GM12878 (cell line): ENCODE results near the gene MSS51.

Experiments
- HDGF ChIP-seq: fragments of 450-650 bp; IDR thresholded peaks from 2 replicates; pipeline ENCODE4 v1.6.1; 2016; ENCODE audit warnings: antibody characterized with exemption
- MEF2A ChIP-seq: IDR thresholded peaks from 2 replicates; pipeline ENCODE4 v1.6.1; 2011; ENCODE audit warnings: low read depth, mild to moderate bottlenecking, low read length, moderate library complexity; ENCODE audit not compliant: insufficient read depth
- NRF1 ChIP-seq: conservative IDR thresholded peaks from 2 replicates; pipeline ENCODE4 v1.6.1; 2011; ENCODE audit warnings: mild to moderate bottlenecking, low read depth, low read length, improper control_type of control experiment
- POLR2A ChIP-seq: IDR thresholded peaks from 2 replicates; pipeline ENCODE4 v1.6.1; 2011; ENCODE audit warnings: low read depth, mild to moderate bottlenecking, low read length
- POLR2AphosphoS5 ChIP-seq: IDR thresholded peaks from 2 replicates; pipeline ENCODE4 v1.6.1; 2011; ENCODE audit warnings: mild to moderate bottlenecking, low read length, inconsistent platforms
- RFX5 ChIP-seq: IDR thresholded peaks from 2 replicates; pipeline ENCODE4 v1.6.1; 2011; ENCODE audit warnings: low read depth, low read length, improper control_type of control experiment
- SIN3A ChIP-seq: IDR thresholded peaks from 2 replicates; pipeline ENCODE4 v1.6.1; 2012; ENCODE audit warnings: low read depth, low read length, improper control_type of control experiment
- SRF ChIP-seq, 2 experiments: IDR thresholded peaks; 2 replicates each; pipeline ENCODE4 v1.6.1; 2011; ENCODE audit warnings: low read depth in 2 of 2, low read length in 2 of 2, mild to moderate bottlenecking in 1 of 2, moderate library complexity in 1 of 2
- TAF1 ChIP-seq: IDR thresholded peaks from 2 replicates; pipeline ENCODE4 v1.6.1; 2011; ENCODE audit warnings: mild to moderate bottlenecking, low read depth, low read length, borderline replicate concordance
- ZNF207 ChIP-seq: fragments of 450-650 bp; IDR thresholded peaks from 2 replicates; pipeline ENCODE4 v1.6.1; 2014; ENCODE audit warnings: antibody characterized with exemption, mild to moderate bottlenecking, borderline replicate concordance
- ZNF274 ChIP-seq: IDR thresholded peaks from one replicate; pipeline ENCODE4 v1.8.0; 2011; ENCODE audit not compliant: insufficient read length, insufficient read depth
- TF ChIP-seq, protein P1 (sequence below), 3 experiments: IDR thresholded peaks in 2 of 3; conservative IDR thresholded peaks in 1 of 3; 2 replicates each; pipeline ENCODE4 v1.5.1; 2011; ENCODE audit warnings: low read depth in 3 of 3, low read length in 3 of 3, mild to moderate bottlenecking in 3 of 3, control low read depth in 2 of 3, moderate library complexity in 2 of 3, inconsistent platforms in 1 of 3, mixed read lengths in 1 of 3; ENCODE audit not compliant: control insufficient read depth in 2 of 3, insufficient read depth in 1 of 3; ENCODE audit errors: extremely low read depth in 1 of 3
- TF ChIP-seq, protein P2 (sequence below): fragments of 450-650 bp; IDR thresholded peaks from 2 replicates; pipeline ENCODE4 v1.6.1; 2016; ENCODE audit warnings: mild to moderate bottlenecking

DNA sequence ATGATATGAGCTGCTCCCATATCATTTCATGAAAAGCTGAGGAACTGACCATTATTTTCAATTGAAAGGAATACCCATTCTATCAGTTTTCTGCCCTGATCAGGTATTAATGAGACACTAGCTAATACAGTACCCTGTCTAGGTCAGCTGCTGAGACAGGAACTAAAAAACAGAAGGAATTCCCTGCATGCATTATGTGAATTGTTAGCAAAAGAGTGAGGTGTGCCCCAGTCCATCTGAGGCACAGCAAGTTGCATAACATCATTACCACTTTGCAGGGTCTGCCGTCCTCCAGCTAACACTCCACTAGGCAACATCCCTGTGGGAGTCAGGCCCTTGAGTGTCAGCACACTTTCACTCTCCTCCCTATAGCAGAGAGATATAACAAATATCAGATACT, 11.1 kb upstream of the MSS51 start:
- TF ChIP-seq HDGF: no peak
- TF ChIP-seq ZNF274: no peak
- no peak for TF ChIP-seq SRF (IDR thresholded peaks at IDR 0.05; ENCODE audit: low read depth in 2 of 2, low read length in 2 of 2)
- no peak for TF ChIP-seq RFX5
- TF ChIP-seq, protein P1, sequence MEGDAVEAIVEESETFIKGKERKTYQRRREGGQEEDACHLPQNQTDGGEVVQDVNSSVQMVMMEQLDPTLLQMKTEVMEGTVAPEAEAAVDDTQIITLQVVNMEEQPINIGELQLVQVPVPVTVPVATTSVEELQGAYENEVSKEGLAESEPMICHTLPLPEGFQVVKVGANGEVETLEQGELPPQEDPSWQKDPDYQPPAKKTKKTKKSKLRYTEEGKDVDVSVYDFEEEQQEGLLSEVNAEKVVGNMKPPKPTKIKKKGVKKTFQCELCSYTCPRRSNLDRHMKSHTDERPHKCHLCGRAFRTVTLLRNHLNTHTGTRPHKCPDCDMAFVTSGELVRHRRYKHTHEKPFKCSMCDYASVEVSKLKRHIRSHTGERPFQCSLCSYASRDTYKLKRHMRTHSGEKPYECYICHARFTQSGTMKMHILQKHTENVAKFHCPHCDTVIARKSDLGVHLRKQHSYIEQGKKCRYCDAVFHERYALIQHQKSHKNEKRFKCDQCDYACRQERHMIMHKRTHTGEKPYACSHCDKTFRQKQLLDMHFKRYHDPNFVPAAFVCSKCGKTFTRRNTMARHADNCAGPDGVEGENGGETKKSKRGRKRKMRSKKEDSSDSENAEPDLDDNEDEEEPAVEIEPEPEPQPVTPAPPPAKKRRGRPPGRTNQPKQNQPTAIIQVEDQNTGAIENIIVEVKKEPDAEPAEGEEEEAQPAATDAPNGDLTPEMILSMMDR (IDR thresholded peaks at IDR 0.05 in 2 of 3, conservative IDR thresholded peaks at IDR 0.05 in 1 of 3; ENCODE audit: control insufficient read depth in 2 of 3, extremely low read depth in 1 of 3, insufficient read depth in 1 of 3, low read depth in 3 of 3, low read length in 3 of 3): no peak
- TF ChIP-seq, protein P2, sequence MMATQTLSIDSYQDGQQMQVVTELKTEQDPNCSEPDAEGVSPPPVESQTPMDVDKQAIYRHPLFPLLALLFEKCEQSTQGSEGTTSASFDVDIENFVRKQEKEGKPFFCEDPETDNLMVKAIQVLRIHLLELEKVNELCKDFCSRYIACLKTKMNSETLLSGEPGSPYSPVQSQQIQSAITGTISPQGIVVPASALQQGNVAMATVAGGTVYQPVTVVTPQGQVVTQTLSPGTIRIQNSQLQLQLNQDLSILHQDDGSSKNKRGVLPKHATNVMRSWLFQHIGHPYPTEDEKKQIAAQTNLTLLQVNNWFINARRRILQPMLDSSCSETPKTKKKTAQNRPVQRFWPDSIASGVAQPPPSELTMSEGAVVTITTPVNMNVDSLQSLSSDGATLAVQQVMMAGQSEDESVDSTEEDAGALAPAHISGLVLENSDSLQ: no peak
- TF ChIP-seq POLR2A: no peak
- TF ChIP-seq MEF2A: no peak
- no peak for TF ChIP-seq POLR2AphosphoS5
- no peak for TF ChIP-seq SIN3A
- no peak for TF ChIP-seq ZNF207
- no peak for TF ChIP-seq NRF1
- no peak for TF ChIP-seq TAF1
